K562 (cell line): ENCODE data around the gene PELI2. TPM values are rescaled to one million over a fixed set of nuclear protein-coding genes. Genes with fewer than 3 reads are reported as not detected.

ENCODE experiments used
- ATAC-seq: fragments of 200-7000 bp; cut with Tn5 transposase; 3 replicates; pipeline ENCODE4 v1.9.1; 2020; ENCODE audit warnings: moderate library complexity
- BruUV-seq: library from RNA; stranded (reverse); fragments of 400-500 nt; replicated peaks from 2 replicates; lab custom pipeline; 2021; lab: Mats Ljungman, UMichigan
- CTCF ChIA-PET: fragments of 300-600 bp; formaldehyde crosslinking; extraction: SDS; loops from one replicate; lab custom pipeline; 2021; ENCODE audit warnings: low intra/inter-chr PET ratio; lab: Yijun Ruan, JAX
- POLR2A ChIA-PET: fragments of 300-600, 350-650 bp; sonication (Branson Sonifier 250); formaldehyde crosslinking; extraction: SDS; loops from one replicate; lab custom pipeline; 2021; ENCODE audit warnings: antibody characterized with exemption, inconsistent platforms; lab: Yijun Ruan, JAX
- DNase-seq, 4 experiments: peaks; one replicate each; pipeline versions ENCODE4 v3.0.0 to v3.0.0-alpha.2; 2011 to 2018; ENCODE audit warnings: low spot score in 3 of 4, mixed read lengths in 3 of 4; ENCODE audit errors: extremely low read depth in 1 of 4
- FAIRE-seq: peaks from 2 replicates; lab custom pipeline; 2011; peaks lifted over from hg19 to GRCh38; lab: Jason Lieb, UNC
- H2AFZ ChIP-seq: 2 replicates; pipeline ENCODE4 v1.6.0; 2011; ENCODE audit warnings: low read depth, low read length, control low read depth, inconsistent platforms
- H3K27ac ChIP-seq: fragments of 200-600 bp; 3 replicates; pipeline ENCODE4 v1.8.0; 2011; ENCODE audit warnings: low read depth, mild to moderate bottlenecking, control low read depth, inconsistent platforms, low read length, moderate library complexity, mixed read lengths; ENCODE audit errors: extremely low read depth
- H3K27me3 ChIP-seq, 2 experiments: fragments of 300-600 bp in 1 of 2; 2 replicates in 1 of 2; 3 replicates in 1 of 2; pipeline versions ENCODE4 v1.6.0 to v1.8.0; 2011; ENCODE audit warnings: inconsistent platforms in 2 of 2, low read length in 2 of 2, mild to moderate bottlenecking in 1 of 2, mixed read lengths in 1 of 2, moderate library complexity in 1 of 2; ENCODE audit not compliant: control insufficient read depth in 2 of 2, insufficient read depth in 2 of 2
- H3K36me3 ChIP-seq: fragments of 300-600 bp; 3 replicates; pipeline ENCODE4 v1.8.0; 2011; ENCODE audit warnings: mild to moderate bottlenecking, low read length, inconsistent platforms; ENCODE audit not compliant: control insufficient read depth, insufficient read depth
- H3K4me1 ChIP-seq, 2 experiments: fragments of 200-600 bp in 1 of 2; replicated peaks in 1 of 2; 2 replicates in 1 of 2; 3 replicates in 1 of 2; pipeline versions ENCODE4 v1.5.1 to v1.8.0; 2011; ENCODE audit warnings: inconsistent platforms in 2 of 2, low read length in 2 of 2, mild to moderate bottlenecking in 1 of 2, mixed read lengths in 1 of 2, moderate library complexity in 1 of 2; ENCODE audit not compliant: control insufficient read depth in 2 of 2, insufficient read depth in 2 of 2
- H3K4me2 ChIP-seq: 2 replicates; pipeline ENCODE4 v1.6.1; 2011; ENCODE audit warnings: low read length, control low read depth, inconsistent platforms, mixed read lengths; ENCODE audit not compliant: insufficient read depth
- H3K4me3 ChIP-seq: fragments of 200-600 bp; sonication (generic), shearing (Covaris generic); 2 replicates; pipeline ENCODE4 v1.5.1; 2016; ENCODE audit warnings: control low read depth, inconsistent platforms
- H3K79me2 ChIP-seq: fragments of 200-600 bp; 3 replicates; pipeline ENCODE4 v1.8.0; 2011; ENCODE audit warnings: low read length, inconsistent platforms; ENCODE audit not compliant: control insufficient read depth, insufficient read depth
- H3K9ac ChIP-seq, 2 experiments: 2 replicates each; pipeline versions ENCODE4 v1.6.0 to v1.6.1; 2011; ENCODE audit warnings: low read depth in 2 of 2, low read length in 2 of 2, control low read depth in 1 of 2, inconsistent platforms in 1 of 2, mild to moderate bottlenecking in 1 of 2, mixed read lengths in 1 of 2; ENCODE audit not compliant: insufficient read depth in 1 of 2
- H3K9me1 ChIP-seq: one replicate; pipeline ENCODE4 v1.6.0; 2011; ENCODE audit warnings: inconsistent platforms, mild to moderate bottlenecking, low read length, moderate library complexity; ENCODE audit not compliant: control insufficient read depth, insufficient read depth
- H3K9me3 ChIP-seq: replicated peaks from 2 replicates; pipeline ENCODE4 v1.5.1; 2011; ENCODE audit warnings: low read depth, low read length, inconsistent platforms; ENCODE audit not compliant: control insufficient read depth, insufficient read depth
- H4K20me1 ChIP-seq: replicated peaks from 2 replicates; pipeline ENCODE4 v1.6.1; 2011; ENCODE audit warnings: low read length, inconsistent platforms, mixed read lengths; ENCODE audit not compliant: control insufficient read depth, insufficient read depth
- ESRRB ChIP-seq: fragments of 250-450 bp; sonication (Bioruptor Pico); IDR thresholded peaks from 2 replicates; pipeline ENCODE4 v1.5.0; 2020; ENCODE audit warnings: mild to moderate bottlenecking, moderate library complexity, borderline replicate concordance
- ETV6 ChIP-seq, 3 experiments: fragments of 150-350 bp in 1 of 3; sonication (generic) in 1 of 3; formaldehyde crosslinking in 1 of 3; IDR thresholded peaks; 2 replicates each; pipeline versions ENCODE4 v1.6.1 to v1.8.0; 2014 to 2022; ENCODE audit warnings: borderline replicate concordance in 2 of 3, low read depth in 2 of 3, antibody characterized with exemption in 1 of 3, low read length in 1 of 3, mild to moderate bottlenecking in 1 of 3, missing genetic modification reagents in 1 of 3
- KDM2B ChIP-seq: fragments of 250-450 bp; sonication (Bioruptor Pico); IDR thresholded peaks from 2 replicates; pipeline ENCODE4 v1.8.0; 2021; ENCODE audit warnings: mild to moderate bottlenecking, moderate library complexity
- MED1 ChIP-seq: sonication (generic); formaldehyde crosslinking; IDR thresholded peaks from 2 replicates; pipeline ENCODE4 v1.8.1; 2023; ENCODE audit warnings: missing genetic modification reagents, borderline replicate concordance
- PHF20 ChIP-seq: fragments of 450-650 bp; IDR thresholded peaks from 2 replicates; pipeline ENCODE4 v1.6.1; 2018; ENCODE audit not compliant: partially characterized antibody
- ZNF124 ChIP-seq: sonication (generic); formaldehyde crosslinking; IDR thresholded peaks from 2 replicates; pipeline ENCODE4 v1.8.1; 2022; ENCODE audit warnings: missing genetic modification reagents
- ZNF589 ChIP-seq: fragments of 200-800 bp; sonication (Bioruptor generic); IDR thresholded peaks from 2 replicates; pipeline ENCODE4 v1.6.1; 2016; ENCODE audit warnings: low read depth, missing genetic modification characterization, missing compliant biosample characterization
- ZNF79 ChIP-seq: fragments of 250-450 bp; sonication (Bioruptor Pico); IDR thresholded peaks from 2 replicates; pipeline ENCODE4 v1.4.0; 2020; ENCODE audit warnings: low read depth, mild to moderate bottlenecking, moderate library complexity
- WGBS: fragments of 100-300 bp; shearing (Covaris generic); methylation state at CpG from one replicate; pipeline ENCODE4 v1.1.6; 2016; ENCODE audit warnings: low coverage, mixed read lengths; ENCODE audit not compliant: insufficient coverage; ENCODE audit errors: missing lambda C conversion rate; 5-methylcytosine and 5-hydroxymethylcytosine counted together
- in situ Hi-C: fragments of 300-500 bp; cut with MboI; formaldehyde crosslinking; loops from 4 replicates; pipeline ENCODE4 v1.15.0; 2018; ENCODE audit warnings: inconsistent platforms, mixed read lengths
- intact Hi-C: fragments of 100-400 bp; cut with micrococcal nuclease; formaldehyde crosslinking; loops from 2 replicates; pipeline ENCODE4 v1.14.2; 2022
- polyA plus RNA-seq, 8 experiments: library from polyadenylated mRNA; depleted of rRNA in 4 of 8; stranded (reverse) in 5 of 8; unstranded in 3 of 8; fragments of >200 nt; fragmentation: Nextera tagmentation in 2 of 8; fragmentation: Illumina TruSeq in 1 of 8; extraction: Ambion mirVana in 2 of 8; extraction: Trizol in 1 of 8; gene quantifications; 2 replicates each; pipeline versions ENCODE4 v1.2.1 to v1.2.3, GENCODE V29; 2011 to 2014; ENCODE audit warnings: inconsistent platforms in 1 of 8, missing spikeins in 1 of 8
- total RNA-seq, 7 experiments: library from RNA; depleted of rRNA in 6 of 7; stranded (reverse); fragments of >200 nt in 6 of 7; fragmentation: Illumina TruSeq in 2 of 7; extraction: Trizol in 2 of 7; gene quantifications; 2 replicates each; pipeline versions ENCODE4 v1.2.1 to v1.2.3, GENCODE V29; 2011 to 2021; ENCODE audit warnings: low replicate concordance in 1 of 7

PELI2 gene
- total and polyA plus RNA-seq, 9 of the 15 experiments (the other 6 are each of a cell fraction or from before 2014, with no cell fraction given): 0.20 to 1.5 (median 0.44) TPM

GRCh38 chr14:56212521-56212920 lies 94.3 kb downstream of the PELI2 start (continued):
- TF ChIP-seq ZNF589 (CRISPR knock-in tag) (no peak), ZNF124 (CRISPR knock-in tag) (no peak), ZNF79 (no peak)
- TF ChIP-seq, all 486 proteins: peak for 0

- intact Hi-C loops: loop anchor here (10.0 kb wide), 1 partner anchor 121 kb away; no protein-coding TSS in a partner anchor
- FAIRE-seq: no peak
- H2AFZ ChIP-seq: no peak overlapping the region
- H3K36me3 ChIP-seq: no peaks in the 10 kb centered on the region
- 100% methylated on average over 1 of the region's 1 CpG for WGBS
- CTCF ChIA-PET: no interaction called here
- no peak overlapping the region for H3K9ac ChIP-seq
- BruUV-seq: no TSS peak
- no peak for TF ChIP-seq PHF20
- TF ChIP-seq ETV6 (IDR thresholded peaks at IDR 0.05; ENCODE audit: borderline replicate concordance in 1 of 2, low read depth in 2 of 2, low read length in 1 of 2): no peak
- TF ChIP-seq ETV6 (CRISPR knock-in tag; IDR thresholded peaks at IDR 0.05; ENCODE audit: borderline replicate concordance): no peak
- no peak for TF ChIP-seq MED1 (CRISPR knock-in tag)
- no peak for TF ChIP-seq ESRRB (CRISPR knock-in tag)
- no peak for TF ChIP-seq KDM2B (CRISPR knock-in tag)
- TF ChIP-seq, all 486 proteins: peak for 0
- H3K4me1 ChIP-seq: peaks cover 6 to 13% of the 10 kb centered on the region in 2 experiments; a peak in 4 of 5 replicates
- no peaks in the 10 kb centered on the region for H4K20me1 ChIP-seq
- H3K27ac ChIP-seq: no peak overlapping the region
- no peak for ATAC-seq
- H3K9me3 ChIP-seq: no peaks in the 10 kb centered on the region
- no peaks in the 10 kb centered on the region for H3K27me3 ChIP-seq
- H3K4me2 ChIP-seq: no peak overlapping the region
- no peaks in the 10 kb centered on the region for H3K79me2 ChIP-seq
- H3K4me3 ChIP-seq: no peak overlapping the region
- H3K9me1 ChIP-seq: no peaks in the 10 kb centered on the region
- no peak for DNase-seq
- POLR2A ChIA-PET: no interaction called here
- in situ Hi-C loops: no loop called here
These were observed 95.1 kb downstream of the PELI2 start for GRCh38 chr14:56213306-56213705.
